Hepatocyte (in vitro differentiated cells): ENCODE data around the gene TAS2R39. TPM values are rescaled to one million over a fixed set of nuclear protein-coding genes. Genes with fewer than 3 reads are reported as not detected.

ENCODE experiments used
- DNase-seq: peaks from one replicate; pipeline ENCODE4 v3.0.0-alpha.2; 2016; ENCODE audit warnings: low spot score
- H2AFZ ChIP-seq: fragments of 200-600 bp; sonication (generic); 2 replicates; pipeline ENCODE4 v1.6.0; 2016; ENCODE audit warnings: antibody characterized with exemption, mild to moderate bottlenecking
- H3K27ac ChIP-seq: fragments of 200-600 bp; sonication (generic); 2 replicates; pipeline ENCODE4 v1.5.1; 2016; ENCODE audit warnings: mild to moderate bottlenecking
- H3K27me3 ChIP-seq: fragments of 200-600 bp; sonication (generic); 2 replicates; pipeline ENCODE4 v1.6.1; 2016
- H3K36me3 ChIP-seq: fragments of 200-600 bp; sonication (generic); replicated peaks from 2 replicates; pipeline ENCODE4 v1.5.1; 2016; ENCODE audit warnings: low read depth; ENCODE audit not compliant: insufficient read depth
- H3K4me1 ChIP-seq: fragments of 200-600 bp; sonication (generic); 2 replicates; pipeline ENCODE4 v1.5.1; 2016; ENCODE audit warnings: mild to moderate bottlenecking, moderate library complexity; ENCODE audit not compliant: insufficient read depth
- H3K4me2 ChIP-seq: fragments of 200-600 bp; sonication (generic); 2 replicates; pipeline ENCODE4 v1.6.0; 2016
- H3K4me3 ChIP-seq: fragments of 200-600 bp; sonication (generic); 2 replicates; pipeline ENCODE4 v1.5.1; 2016; ENCODE audit warnings: mild to moderate bottlenecking
- H3K79me2 ChIP-seq: fragments of 200-600 bp; sonication (generic); 2 replicates; pipeline ENCODE4 v1.6.0; 2017; ENCODE audit warnings: mild to moderate bottlenecking
- H3K9me2 ChIP-seq: fragments of 200-600 bp; sonication (generic); replicated peaks from 2 replicates; pipeline ENCODE4 v1.6.0; 2017; ENCODE audit warnings: mild to moderate bottlenecking; ENCODE audit not compliant: insufficient read depth
- H3K9me3 ChIP-seq: fragments of 200-600 bp; sonication (generic); 2 replicates; pipeline ENCODE4 v1.5.1; 2016; ENCODE audit warnings: low read depth, mild to moderate bottlenecking
- H4K20me1 ChIP-seq: fragments of 200-600 bp; sonication (generic); 2 replicates; pipeline ENCODE4 v1.6.0; 2016; ENCODE audit warnings: mild to moderate bottlenecking; ENCODE audit not compliant: insufficient read depth, poor library complexity, severe bottlenecking
- CTCF ChIP-seq: fragments of 200-600 bp; sonication (generic); IDR thresholded peaks from 2 replicates; pipeline ENCODE4 v1.5.1; 2016; ENCODE audit warnings: antibody characterized with exemption, mild to moderate bottlenecking; ENCODE audit not compliant: poor library complexity
- EZH2 ChIP-seq: fragments of 200-600 bp; sonication (generic); IDR thresholded peaks from 2 replicates; pipeline ENCODE4 v1.6.1; 2016; ENCODE audit warnings: antibody characterized with exemption, mild to moderate bottlenecking, borderline replicate concordance
- EZH2phosphoT487 ChIP-seq: fragments of 200-600 bp; sonication (generic); IDR thresholded peaks from one replicate; pipeline ENCODE4 v1.6.1; 2018; ENCODE audit warnings: antibody characterized with exemption, mild to moderate bottlenecking, low read depth, moderate library complexity; ENCODE audit not compliant: unreplicated experiment, severe bottlenecking
- WGBS: methylation state at CpG from one replicate; pipeline ENCODE4 v1.1.6; 2016; ENCODE audit warnings: low lambda C conversion rate; ENCODE audit errors: missing lambda C conversion rate; 5-methylcytosine and 5-hydroxymethylcytosine counted together
- polyA plus RNA-seq: library from polyadenylated mRNA; unstranded; fragments of >200 nt; fragmentation: Nextera tagmentation; extraction: Ambion mirVana; gene quantifications from 2 replicates; pipeline ENCODE4 v1.2.1, GENCODE V29; 2016
- total RNA-seq: library from RNA; depleted of rRNA; stranded (reverse); fragments of >200 nt; gene quantifications from 2 replicates; pipeline ENCODE4 v1.2.3, GENCODE V29; 2014

TAS2R39 gene
- total and polyA plus RNA-seq, 2 experiments from 2014 or later = not detected

- Histone ChIP-seq H3K27ac (no peak overlapping the region), H3K27me3 (no peaks in the 10 kb centered on the region), H3K9me3 (no peaks in the 10 kb centered on the region), H2AFZ (no peak overlapping the region), H3K9me2 (no peaks in the 10 kb centered on the region), H4K20me1 (no peaks in the 10 kb centered on the region), H3K4me2 (no peak overlapping the region), H3K36me3 (no peaks in the 10 kb centered on the region), H3K4me1 (no peaks in the 10 kb centered on the region), H3K4me3 (no peak overlapping the region), H3K79me2 (no peaks in the 10 kb centered on the region)
- DNase-seq = no peak
- TF ChIP-seq EZH2 (no peak), EZH2phosphoT487 (no peak), CTCF (no peak)
- WGBS = 52% methylated on average over 6 of the region's 6 CpGs
Observed at GRCh38 chr7:143188994-143189393, 5.8 kb downstream of the TAS2R39 start.

DNA sequence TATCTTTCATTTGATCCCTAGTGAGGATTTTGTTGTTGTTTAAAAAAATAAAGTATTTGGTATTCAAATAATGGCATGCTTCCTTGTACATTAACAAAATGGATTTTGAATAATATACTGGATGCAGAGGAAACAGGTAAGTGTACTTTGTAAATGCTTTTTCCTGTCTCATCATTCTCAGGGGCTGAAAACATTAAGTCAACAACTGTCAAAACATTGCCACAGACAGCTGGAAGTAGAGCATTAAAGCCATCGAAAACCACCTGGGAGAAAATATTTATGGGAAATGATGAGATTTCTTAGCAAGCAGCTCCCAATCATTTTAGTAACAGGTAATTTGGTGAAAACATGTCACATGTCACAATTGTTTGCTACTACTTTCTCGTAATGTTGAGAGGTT is 10.7 kb downstream of the TAS2R39 start:
- WGBS = 86% methylated on average over 2 of the region's 2 CpGs

DNA sequence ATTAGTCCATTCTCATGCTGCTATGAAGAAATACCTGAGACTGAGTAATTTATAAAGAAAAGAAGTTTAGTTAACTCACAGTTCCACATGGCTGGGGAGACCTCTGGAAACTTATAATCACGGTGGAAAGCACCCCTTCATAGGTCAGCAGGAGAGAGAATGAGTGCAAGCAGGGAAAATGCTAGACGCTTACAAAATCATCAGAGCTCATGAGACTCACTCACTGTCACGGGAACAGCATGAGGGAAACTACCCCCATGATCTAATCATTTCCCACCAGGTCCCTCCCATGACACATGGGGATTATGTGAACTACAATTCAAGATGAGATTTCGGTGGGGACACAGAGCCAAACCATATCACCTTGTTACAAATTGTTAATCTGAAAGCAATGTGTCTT is 15.8 kb downstream of the TAS2R39 start:
- Histone ChIP-seq H3K9me3 (no peaks in the 10 kb centered on the region), H3K4me3 (no peak overlapping the region)

More for the DNA sequence above, 10.7 kb downstream of the TAS2R39 start:
- H4K20me1 ChIP-seq = no peaks in the 10 kb centered on the region
- no peak overlapping the region for H3K27ac ChIP-seq
- DNase-seq = no peak
- H3K27me3 ChIP-seq = no peaks in the 10 kb centered on the region
- H3K9me3 ChIP-seq = no peaks in the 10 kb centered on the region
- H3K9me2 ChIP-seq = no peaks in the 10 kb centered on the region
- H3K4me3 ChIP-seq = no peak overlapping the region
- no peak for TF ChIP-seq EZH2phosphoT487
- TF ChIP-seq EZH2 = no peak
- TF ChIP-seq CTCF = no peak
- H3K4me2 ChIP-seq = no peak overlapping the region
- no peaks in the 10 kb centered on the region for H3K4me1 ChIP-seq
- no peak overlapping the region for H2AFZ ChIP-seq
- no peaks in the 10 kb centered on the region for H3K79me2 ChIP-seq
- no peaks in the 10 kb centered on the region for H3K36me3 ChIP-seq

More for the DNA sequence above, 15.8 kb downstream of the TAS2R39 start:
- H3K27me3 ChIP-seq = no peaks in the 10 kb centered on the region
- H2AFZ ChIP-seq = no peak overlapping the region
- H4K20me1 ChIP-seq = no peaks in the 10 kb centered on the region
- no peak overlapping the region for H3K27ac ChIP-seq
- H3K79me2 ChIP-seq = no peaks in the 10 kb centered on the region
- no peaks in the 10 kb centered on the region for H3K9me2 ChIP-seq
- no peak for DNase-seq
- WGBS = 81% methylated on average over 4 of the region's 4 CpGs
- H3K36me3 ChIP-seq = no peaks in the 10 kb centered on the region
- TF ChIP-seq CTCF = no peak
- no peak for TF ChIP-seq EZH2
- TF ChIP-seq EZH2phosphoT487 = no peak
- H3K4me1 ChIP-seq = no peaks in the 10 kb centered on the region
- H3K4me2 ChIP-seq = no peak overlapping the region
